Sigmoid colon (tissue), 7 donors: ENCODE data around the gene DSCAML1. TPM values are rescaled to one million over a fixed set of nuclear protein-coding genes. Genes with fewer than 3 reads are reported as not detected.

Source experiments
- DNase-seq: peaks from one replicate; pipeline ENCODE4 v3.0.0-alpha.2; 2019
- H3K27ac ChIP-seq, 4 donors: fragments of 200-600 bp; sonication (generic); one replicate each; pipeline ENCODE4 v1.5.1; 2016 to 2019; ENCODE audit warnings: mild to moderate bottlenecking in 1 of 4
- H3K27me3 ChIP-seq, 3 donors: fragments of 200-600 bp; sonication (generic); one replicate each; pipeline ENCODE4 v1.5.1; 2019; ENCODE audit warnings: mild to moderate bottlenecking in 1 of 3
- H3K36me3 ChIP-seq, 4 donors: fragments of 200-600 bp; sonication (generic); one replicate each; pipeline ENCODE4 v1.5.1; 2016 to 2019
- H3K4me1 ChIP-seq, 4 donors: fragments of 200-600 bp; sonication (generic); one replicate each; pipeline ENCODE4 v1.5.1; 2017 to 2019
- H3K4me3 ChIP-seq, 4 donors: fragments of 200-600 bp; sonication (generic); one replicate each; pipeline ENCODE4 v1.5.1; 2017 to 2019; ENCODE audit warnings: mild to moderate bottlenecking in 2 of 4, moderate library complexity in 1 of 4
- H3K9me3 ChIP-seq, 4 donors: fragments of 200-600 bp in 3 of 4; sonication (generic) in 3 of 4; one replicate each; pipeline versions ENCODE4 v1.5.1 to v1.6.1; 2013 to 2019
- EP300 ChIP-seq, 4 donors: sonication (generic); formaldehyde crosslinking; IDR thresholded peaks; one replicate each; pipeline ENCODE4 v1.6.1; 2017; ENCODE audit warnings: antibody characterized with exemption in 4 of 4
- POLR2A ChIP-seq, 2 donors: fragments of 450-650 bp; IDR thresholded peaks; one replicate each; pipeline ENCODE4 v1.6.1; 2016; ENCODE audit warnings: antibody characterized with exemption in 2 of 2, mild to moderate bottlenecking in 2 of 2, moderate library complexity in 2 of 2
- POLR2AphosphoS5 ChIP-seq, 4 donors: sonication (generic); formaldehyde crosslinking; IDR thresholded peaks; one replicate each; pipeline ENCODE4 v1.6.1; 2017; ENCODE audit warnings: antibody characterized with exemption in 4 of 4
- WGBS, 2 donors: extraction: QIAGEN DNeasy Blood & Tissue Kit; methylation state at CpG; one replicate each; pipeline ENCODE4 v1.1.7; 2013; 5-methylcytosine and 5-hydroxymethylcytosine counted together
- intact Hi-C: fragments of 100-400 bp; cut with DNase I; formaldehyde crosslinking; loops from one replicate; pipeline ENCODE4 v1.15.1; 2023
- polyA plus RNA-seq, 3 donors: library from polyadenylated mRNA; stranded (reverse); fragments of 200-250 nt; gene quantifications; one replicate each; pipeline ENCODE4 v1.2.3, GENCODE V29; 2013
- total RNA-seq, 4 donors: library from RNA; depleted of rRNA; stranded (reverse); fragments of >200 nt; gene quantifications; one replicate each; pipeline ENCODE4 v1.1.0, GENCODE V29; 2016
- TF ChIP-seq, protein P1 (sequence below), 4 experiments: fragments of 450-650 bp in 3 of 4; fragments of 200-600 bp in 1 of 4; IDR thresholded peaks; one replicate each; pipeline ENCODE4 v1.5.1; 2016 to 2019; ENCODE audit warnings: antibody characterized with exemption in 4 of 4, mild to moderate bottlenecking in 3 of 4, moderate library complexity in 2 of 4
- donor health status: healthy with polysubstance abuse.
- donor health status: Bipolar disorder and iron deficiency.
- donor health status: healthy.

DSCAML1 gene
- total and polyA plus RNA-seq, 7 donors: under 0.01 to 7.5 (median 1.2) TPM

DNA sequence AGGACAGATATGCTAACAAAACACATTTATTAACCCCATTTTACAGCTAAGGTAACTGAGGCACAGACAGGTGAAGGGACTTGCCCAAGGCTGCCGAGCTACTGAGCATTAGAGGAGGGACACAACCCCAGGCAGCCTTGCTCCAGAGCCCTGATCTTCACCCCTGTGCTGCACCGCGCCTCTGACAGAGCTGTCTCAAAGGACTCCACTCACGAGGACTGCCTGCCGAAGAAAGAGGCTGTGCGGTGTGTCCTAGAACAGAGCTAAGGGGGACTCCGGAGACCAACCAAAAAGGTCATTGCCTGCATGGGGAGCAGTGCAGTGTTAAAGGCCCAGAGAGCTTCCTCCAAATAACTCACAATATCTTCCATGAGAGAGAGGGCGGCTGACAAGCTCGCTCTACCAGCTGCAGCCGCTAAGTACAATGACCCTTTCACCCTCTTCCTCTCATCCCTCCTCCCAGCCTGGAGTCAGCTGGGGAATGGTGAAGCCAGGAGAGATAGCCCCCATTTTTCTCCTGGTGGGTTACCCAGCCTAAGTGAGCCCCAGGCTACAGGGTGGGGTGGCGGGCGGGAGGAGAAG is 119.2 kb downstream of the DSCAML1 start:
- H3K36me3 ChIP-seq: no peaks in the 10 kb centered on the region
- H3K4me3 ChIP-seq: no peak overlapping the region
- TF ChIP-seq, protein P1, sequence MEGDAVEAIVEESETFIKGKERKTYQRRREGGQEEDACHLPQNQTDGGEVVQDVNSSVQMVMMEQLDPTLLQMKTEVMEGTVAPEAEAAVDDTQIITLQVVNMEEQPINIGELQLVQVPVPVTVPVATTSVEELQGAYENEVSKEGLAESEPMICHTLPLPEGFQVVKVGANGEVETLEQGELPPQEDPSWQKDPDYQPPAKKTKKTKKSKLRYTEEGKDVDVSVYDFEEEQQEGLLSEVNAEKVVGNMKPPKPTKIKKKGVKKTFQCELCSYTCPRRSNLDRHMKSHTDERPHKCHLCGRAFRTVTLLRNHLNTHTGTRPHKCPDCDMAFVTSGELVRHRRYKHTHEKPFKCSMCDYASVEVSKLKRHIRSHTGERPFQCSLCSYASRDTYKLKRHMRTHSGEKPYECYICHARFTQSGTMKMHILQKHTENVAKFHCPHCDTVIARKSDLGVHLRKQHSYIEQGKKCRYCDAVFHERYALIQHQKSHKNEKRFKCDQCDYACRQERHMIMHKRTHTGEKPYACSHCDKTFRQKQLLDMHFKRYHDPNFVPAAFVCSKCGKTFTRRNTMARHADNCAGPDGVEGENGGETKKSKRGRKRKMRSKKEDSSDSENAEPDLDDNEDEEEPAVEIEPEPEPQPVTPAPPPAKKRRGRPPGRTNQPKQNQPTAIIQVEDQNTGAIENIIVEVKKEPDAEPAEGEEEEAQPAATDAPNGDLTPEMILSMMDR (IDR thresholded peaks at IDR 0.05): no peak
- TF ChIP-seq POLR2A (IDR thresholded peaks at IDR 0.05): no peak
- no peak for TF ChIP-seq EP300 (IDR thresholded peaks at IDR 0.05)
- no peak for TF ChIP-seq POLR2AphosphoS5 (IDR thresholded peaks at IDR 0.05)
- no peaks in the 10 kb centered on the region for H3K4me1 ChIP-seq
- no peak for DNase-seq
- WGBS, 2 donors: 83 to 86% methylated on average over 12 of the region's 12 CpGs
- H3K9me3 ChIP-seq: no peaks in the 10 kb centered on the region
- intact Hi-C loops: no loop called here
- no peak overlapping the region for H3K27ac ChIP-seq
- no peaks in the 10 kb centered on the region for H3K27me3 ChIP-seq

DNA sequence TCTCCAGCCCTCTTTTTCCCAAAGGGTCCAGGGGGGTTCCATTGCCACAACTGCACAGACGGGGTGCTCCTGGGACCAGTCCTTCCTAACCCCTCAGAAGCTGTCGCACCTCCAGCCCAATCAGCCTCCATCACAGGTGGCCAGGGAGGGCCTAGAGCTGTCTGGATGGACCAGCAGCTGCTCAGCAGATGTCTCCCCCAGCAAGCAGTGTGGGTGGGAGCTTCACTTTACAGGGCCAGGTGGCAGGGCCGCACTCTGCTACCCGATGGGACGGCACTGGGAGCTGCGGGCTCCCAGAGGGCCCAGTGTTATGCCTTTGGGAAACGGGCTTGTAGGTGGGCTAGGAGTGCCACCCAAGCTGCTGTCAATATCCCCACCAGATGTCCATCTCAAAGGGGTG is 120.5 kb downstream of the DSCAML1 start:
- WGBS, 2 donors: 93 to 94% methylated on average over 7 of the region's 7 CpGs

DNA sequence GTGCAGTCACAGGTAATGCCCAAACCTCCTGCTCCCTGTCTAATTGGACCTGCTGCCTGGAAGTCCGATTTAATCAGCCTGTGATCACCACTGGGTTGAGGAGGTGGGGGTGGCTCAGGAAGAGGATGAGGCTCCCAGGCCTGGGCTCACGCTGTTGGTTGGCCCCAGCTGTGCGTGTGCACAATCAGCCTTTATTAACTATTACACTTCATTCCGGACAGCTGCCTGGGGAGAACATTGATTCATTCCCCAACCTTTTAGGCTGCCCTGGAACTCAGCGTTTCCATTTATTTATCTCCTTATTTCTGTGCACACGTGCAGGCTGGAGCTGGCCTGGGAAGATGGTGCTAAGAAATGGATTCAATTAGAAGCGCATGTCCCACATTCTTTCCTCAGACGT is 123.4 kb downstream of the DSCAML1 start:
- 86 to 90% methylated on average over 8 of the region's 8 CpGs for WGBS, 2 donors
- intact Hi-C loops: no loop called here
- TF ChIP-seq EP300 (IDR thresholded peaks at IDR 0.05): no peak
- TF ChIP-seq, protein P1 (IDR thresholded peaks at IDR 0.05): no peak
- no peak for TF ChIP-seq POLR2AphosphoS5 (IDR thresholded peaks at IDR 0.05)
- TF ChIP-seq POLR2A (IDR thresholded peaks at IDR 0.05): no peak
- Histone ChIP-seq H3K9me3 (no peaks in the 10 kb centered on the region), H3K36me3 (no peaks in the 10 kb centered on the region), H3K4me3 (no peak overlapping the region), H3K4me1 (no peaks in the 10 kb centered on the region), H3K27me3 (no peaks in the 10 kb centered on the region), H3K27ac (no peak overlapping the region)
- no peak for DNase-seq

More for the DNA sequence above, 120.5 kb downstream of the DSCAML1 start:
- intact Hi-C loops: no loop called here
- H3K27ac ChIP-seq: no peak overlapping the region
- no peaks in the 10 kb centered on the region for H3K27me3 ChIP-seq
- H3K9me3 ChIP-seq: no peaks in the 10 kb centered on the region
- TF ChIP-seq EP300 (IDR thresholded peaks at IDR 0.05) (no peak), POLR2A (IDR thresholded peaks at IDR 0.05) (no peak), POLR2AphosphoS5 (IDR thresholded peaks at IDR 0.05) (no peak)
- TF ChIP-seq, protein P1 (IDR thresholded peaks at IDR 0.05): no peak
- DNase-seq: no peak
- no peaks in the 10 kb centered on the region for H3K4me1 ChIP-seq
- no peak overlapping the region for H3K4me3 ChIP-seq
- H3K36me3 ChIP-seq: no peaks in the 10 kb centered on the region

DNA sequence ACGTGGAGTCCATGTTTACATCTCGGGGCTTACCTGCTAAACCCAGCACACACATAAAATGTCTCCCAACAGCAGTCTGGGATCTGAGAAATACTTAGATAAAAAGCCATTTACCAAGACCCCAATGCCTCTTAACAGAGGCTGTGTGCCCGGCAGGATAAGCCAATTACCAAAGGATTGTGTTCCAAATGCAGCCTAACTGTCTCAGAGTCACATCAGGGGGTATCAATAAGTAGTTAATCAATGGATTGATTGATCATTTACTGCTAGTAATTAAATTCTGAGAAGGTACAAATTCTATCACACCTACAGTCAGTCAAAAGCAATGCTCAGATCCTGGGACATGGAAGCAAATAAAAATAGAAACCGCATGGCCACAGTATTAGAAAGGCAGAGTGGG is 125.6 kb downstream of the DSCAML1 start:
- intact Hi-C loops: no loop called here
- WGBS, 2 donors: 90 to 91% methylated on average over 4 of the region's 4 CpGs
- no peaks in the 10 kb centered on the region for H3K4me1 ChIP-seq

More for the DNA sequence above, 125.6 kb downstream of the DSCAML1 start:
- H3K4me3 ChIP-seq: no peak overlapping the region
- no peaks in the 10 kb centered on the region for H3K36me3 ChIP-seq
- DNase-seq: no peak
- H3K9me3 ChIP-seq: no peaks in the 10 kb centered on the region
- TF ChIP-seq, protein P1 (IDR thresholded peaks at IDR 0.05): no peak
- TF ChIP-seq POLR2AphosphoS5 (IDR thresholded peaks at IDR 0.05): no peak
- no peak for TF ChIP-seq EP300 (IDR thresholded peaks at IDR 0.05)
- TF ChIP-seq POLR2A (IDR thresholded peaks at IDR 0.05): no peak
- H3K27me3 ChIP-seq: no peaks in the 10 kb centered on the region
- H3K27ac ChIP-seq: no peak overlapping the region
